Suprapubic skin (tissue), 4 donors: ENCODE data around the gene SEMA5B. TPM values are rescaled to one million over a fixed set of nuclear protein-coding genes. Genes with fewer than 3 reads are reported as not detected.

Experiments used
- DNase-seq, 2 donors: peaks; one replicate each; pipeline ENCODE4 v3.0.0-alpha.2; 2019; ENCODE audit warnings: low spot score in 2 of 2
- H3K27ac ChIP-seq: fragments of 200-600 bp; sonication (generic); one replicate; pipeline ENCODE4 v1.5.1; 2019
- H3K27me3 ChIP-seq: fragments of 200-600 bp; sonication (generic); one replicate; pipeline ENCODE4 v1.5.1; 2019
- H3K36me3 ChIP-seq: fragments of 200-600 bp; sonication (generic); one replicate; pipeline ENCODE4 v1.5.1; 2019
- H3K4me1 ChIP-seq: fragments of 200-600 bp; sonication (generic); one replicate; pipeline ENCODE4 v1.5.1; 2019
- H3K4me3 ChIP-seq: fragments of 200-600 bp; sonication (generic); one replicate; pipeline ENCODE4 v1.5.1; 2019; ENCODE audit warnings: mild to moderate bottlenecking
- H3K9me3 ChIP-seq: fragments of 200-600 bp; sonication (generic); one replicate; pipeline ENCODE4 v1.5.1; 2019
- EP300 ChIP-seq: sonication (generic); formaldehyde crosslinking; IDR thresholded peaks from one replicate; pipeline ENCODE4 v1.6.1; 2017; ENCODE audit warnings: antibody characterized with exemption
- POLR2A ChIP-seq, 2 donors: fragments of 450-650 bp; IDR thresholded peaks; one replicate each; pipeline ENCODE4 v1.6.1; 2017; ENCODE audit warnings: antibody characterized with exemption in 2 of 2, mild to moderate bottlenecking in 2 of 2, moderate library complexity in 2 of 2
- POLR2AphosphoS5 ChIP-seq, 3 donors: sonication (generic); formaldehyde crosslinking; IDR thresholded peaks; one replicate each; pipeline ENCODE4 v1.6.1; 2017; ENCODE audit warnings: antibody characterized with exemption in 3 of 3
- WGBS: methylation state at CpG from one replicate; pipeline ENCODE4 v1.1.5; 2018; 5-methylcytosine and 5-hydroxymethylcytosine counted together
- total RNA-seq, 4 donors: library from RNA; depleted of rRNA; stranded (reverse); fragments of >200 nt; gene quantifications; one replicate each; pipeline ENCODE4 v1.1.0, GENCODE V29; 2016
- TF ChIP-seq, protein P1 (sequence below), 2 donors: fragments of 200-600 bp in 1 of 2; fragments of 450-650 bp in 1 of 2; sonication (generic) in 1 of 2; IDR thresholded peaks; one replicate each; pipeline ENCODE4 v1.5.1; 2016 to 2019; ENCODE audit warnings: antibody characterized with exemption in 2 of 2, mild to moderate bottlenecking in 1 of 2, moderate library complexity in 1 of 2

The SEMA5B gene
- total RNA-seq, 4 donors from 2014 or later = 1.4 to 2.0 (median 1.8) TPM; not detected in 1

- no peak overlapping the region for H3K4me3 ChIP-seq
- TF ChIP-seq POLR2AphosphoS5 (IDR thresholded peaks at IDR 0.05) (no peak), POLR2A (IDR thresholded peaks at IDR 0.05) (no peak), EP300 (no peak)
- TF ChIP-seq, protein P1, sequence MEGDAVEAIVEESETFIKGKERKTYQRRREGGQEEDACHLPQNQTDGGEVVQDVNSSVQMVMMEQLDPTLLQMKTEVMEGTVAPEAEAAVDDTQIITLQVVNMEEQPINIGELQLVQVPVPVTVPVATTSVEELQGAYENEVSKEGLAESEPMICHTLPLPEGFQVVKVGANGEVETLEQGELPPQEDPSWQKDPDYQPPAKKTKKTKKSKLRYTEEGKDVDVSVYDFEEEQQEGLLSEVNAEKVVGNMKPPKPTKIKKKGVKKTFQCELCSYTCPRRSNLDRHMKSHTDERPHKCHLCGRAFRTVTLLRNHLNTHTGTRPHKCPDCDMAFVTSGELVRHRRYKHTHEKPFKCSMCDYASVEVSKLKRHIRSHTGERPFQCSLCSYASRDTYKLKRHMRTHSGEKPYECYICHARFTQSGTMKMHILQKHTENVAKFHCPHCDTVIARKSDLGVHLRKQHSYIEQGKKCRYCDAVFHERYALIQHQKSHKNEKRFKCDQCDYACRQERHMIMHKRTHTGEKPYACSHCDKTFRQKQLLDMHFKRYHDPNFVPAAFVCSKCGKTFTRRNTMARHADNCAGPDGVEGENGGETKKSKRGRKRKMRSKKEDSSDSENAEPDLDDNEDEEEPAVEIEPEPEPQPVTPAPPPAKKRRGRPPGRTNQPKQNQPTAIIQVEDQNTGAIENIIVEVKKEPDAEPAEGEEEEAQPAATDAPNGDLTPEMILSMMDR (IDR thresholded peaks at IDR 0.05) = no peak
- WGBS = 92% methylated on average over 5 of the region's 5 CpGs
- no peaks in the 10 kb centered on the region for H3K36me3 ChIP-seq
- H3K27me3 ChIP-seq = peaks cover 52% of the 10 kb centered on the region
- no peak overlapping the region for H3K27ac ChIP-seq
- no peak for DNase-seq
- no peaks in the 10 kb centered on the region for H3K4me1 ChIP-seq
- no peaks in the 10 kb centered on the region for H3K9me3 ChIP-seq
These were observed 6.6 kb upstream of the SEMA5B start for GRCh38 chr3:123034120-123034519.

- H3K27ac ChIP-seq = no peak overlapping the region
- peaks cover 67% of the 10 kb centered on the region for H3K27me3 ChIP-seq
- peaks cover 19% of the 10 kb centered on the region for H3K4me1 ChIP-seq
- DNase-seq = no peak
- H3K4me3 ChIP-seq = no peak overlapping the region
- H3K9me3 ChIP-seq = no peaks in the 10 kb centered on the region
- TF ChIP-seq EP300 (no peak), POLR2A (IDR thresholded peaks at IDR 0.05) (no peak), POLR2AphosphoS5 (IDR thresholded peaks at IDR 0.05) (no peak)
- TF ChIP-seq, protein P1 (IDR thresholded peaks at IDR 0.05) = no peak
- no peaks in the 10 kb centered on the region for H3K36me3 ChIP-seq
- 76% methylated on average over 3 of the region's 3 CpGs for WGBS
These were observed 4.5 kb upstream of the SEMA5B start for GRCh38 chr3:123032057-123032456.

DNA sequence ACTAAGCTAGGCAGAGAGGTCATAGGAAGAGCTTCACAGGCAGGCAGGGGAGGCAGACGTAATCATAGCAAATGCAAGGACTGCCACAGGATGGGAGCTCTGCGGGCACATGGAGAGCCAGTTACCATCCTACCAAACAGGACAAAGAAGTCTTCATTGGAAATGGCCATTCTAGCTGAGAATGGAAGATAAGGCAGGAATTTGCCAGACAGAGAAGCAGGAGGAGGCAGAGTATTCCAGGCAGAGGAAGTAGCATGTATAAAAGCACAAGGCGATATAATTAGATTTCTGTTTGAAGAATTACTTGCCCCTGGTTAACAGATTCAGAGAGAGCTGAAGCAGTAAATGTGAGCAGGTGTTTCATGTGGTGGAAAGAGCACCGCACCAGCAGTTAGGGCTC lies 3.5 kb upstream of the SEMA5B start:
- no peaks in the 10 kb centered on the region for H3K9me3 ChIP-seq
- DNase-seq = no peak
- 81% methylated on average over 4 of the region's 4 CpGs for WGBS
- H3K4me1 ChIP-seq = peaks cover 29% of the 10 kb centered on the region
- TF ChIP-seq POLR2AphosphoS5 (IDR thresholded peaks at IDR 0.05) (no peak), POLR2A (IDR thresholded peaks at IDR 0.05) (no peak), EP300 (no peak)
- TF ChIP-seq, protein P1 (IDR thresholded peaks at IDR 0.05) = no peak
- peaks cover 77% of the 10 kb centered on the region for H3K27me3 ChIP-seq
- no peak overlapping the region for H3K27ac ChIP-seq
- no peak overlapping the region for H3K4me3 ChIP-seq
- H3K36me3 ChIP-seq = no peaks in the 10 kb centered on the region

DNA sequence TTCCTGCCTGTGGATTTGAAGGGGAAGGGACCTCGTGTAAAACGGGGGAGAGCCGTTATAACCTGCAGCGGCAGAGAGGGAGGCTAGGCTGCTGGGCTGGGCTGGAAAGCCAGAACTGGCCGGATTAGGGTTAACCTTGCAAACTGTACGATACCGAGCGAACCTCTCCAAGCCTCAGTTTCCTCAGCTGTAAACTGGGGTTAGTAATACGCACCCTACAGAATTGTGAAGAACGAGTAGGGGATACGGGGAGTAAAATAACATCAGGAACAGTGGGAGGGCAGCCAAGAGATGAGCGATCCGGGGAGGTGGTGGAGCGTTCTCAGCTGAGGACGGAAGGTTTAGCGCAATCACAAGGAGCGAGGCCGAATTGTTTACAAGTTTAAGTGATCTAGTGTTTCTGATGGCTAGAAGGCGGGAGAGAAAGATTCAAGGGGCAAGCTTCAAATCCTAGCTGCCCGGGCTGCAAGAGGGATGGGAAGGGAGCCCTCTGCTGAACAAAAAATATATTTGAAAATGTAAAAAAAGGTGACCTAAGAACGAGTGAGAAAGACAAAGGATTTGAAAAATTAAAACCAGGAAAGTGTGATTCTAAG lies 768 bp upstream of the SEMA5B start:
- peaks cover 90% of the 10 kb centered on the region for H3K27me3 ChIP-seq
- TF ChIP-seq POLR2A (IDR thresholded peaks at IDR 0.05) (no peak), EP300 (no peak), POLR2AphosphoS5 (IDR thresholded peaks at IDR 0.05) (no peak)
- TF ChIP-seq, protein P1 (IDR thresholded peaks at IDR 0.05) = no peak
- no peak overlapping the region for H3K27ac ChIP-seq
- H3K9me3 ChIP-seq = no peaks in the 10 kb centered on the region
- H3K4me3 ChIP-seq = peak overlapping the region; percentile 53
- WGBS = 1% methylated on average over 21 of the region's 21 CpGs
- no peak for DNase-seq
- peaks cover 31% of the 10 kb centered on the region for H3K4me1 ChIP-seq
- no peaks in the 10 kb centered on the region for H3K36me3 ChIP-seq

GRCh38 chr3:123026565-123027291 lies 835 bp downstream of the SEMA5B start:
- Histone ChIP-seq H3K27ac (no peak overlapping the region), H3K4me3 (peak overlapping the region; percentile 53), H3K36me3 (no peaks in the 10 kb centered on the region), H3K4me1 (peaks cover 31% of the 10 kb centered on the region), H3K9me3 (no peaks in the 10 kb centered on the region), H3K27me3 (peaks cover 88% of the 10 kb centered on the region)
- DNase-seq = peak; percentile 68 to 81
- TF ChIP-seq POLR2A (IDR thresholded peaks at IDR 0.05) = no peak
- no peak for TF ChIP-seq POLR2AphosphoS5 (IDR thresholded peaks at IDR 0.05)
- WGBS = 0% methylated on average over 16 of the region's 62 CpGs
